NOMO-1 (cell line): ENCODE measurements around the gene NOL4L.

Source experiments
- DNase-seq, 2 experiments: peaks; one replicate each; lab custom pipeline; 2025; ENCODE audit not compliant: unreplicated experiment in 2 of 2; lab: John Stamatoyannopoulos, UW

Gene NOL4L

GRCh38 chr20:32585011-32585585 lies at the start of gene NOL4L:
NOL4L (minus strand) TSS chr20:32585333; CDS start chr20:32584890, 443 bp downstream.
- DNase-seq: peak; percentile 29 to 30

GRCh38 chr20:32634041-32634805 lies 49.1 kb upstream of the NOL4L start:
- no peak for DNase-seq

GRCh38 chr20:32632461-32633354 lies 47.6 kb upstream of the NOL4L start:
- no peak for DNase-seq

GRCh38 chr20:32631933-32632460 lies 46.9 kb upstream of the NOL4L start:
- no peak for DNase-seq

GRCh38 chr20:32629813-32630212 lies 44.7 kb upstream of the NOL4L start:
- DNase-seq: no peak

- no peak for DNase-seq
Observed at GRCh38 chr20:32628960-32629530, 43.9 kb upstream of the NOL4L start.

- DNase-seq: peak; percentile 32 to 39
Observed at GRCh38 chr20:32626859-32627636, 41.9 kb upstream of the NOL4L start.

GRCh38 chr20:32626407-32626806 lies 41.3 kb upstream of the NOL4L start:
- DNase-seq: no peak

- no peak for DNase-seq
Observed at GRCh38 chr20:32625996-32626395, 40.9 kb upstream of the NOL4L start.

- DNase-seq: no peak
Observed at GRCh38 chr20:32624687-32625345, 39.7 kb upstream of the NOL4L start.

GRCh38 chr20:32623667-32624157 lies 38.6 kb upstream of the NOL4L start:
- no peak for DNase-seq

- no peak for DNase-seq
Observed at GRCh38 chr20:32622585-32623468, 37.7 kb upstream of the NOL4L start.

- DNase-seq: no peak
Observed at GRCh38 chr20:32621891-32622584, 36.9 kb upstream of the NOL4L start.

GRCh38 chr20:32621071-32621890 lies 36.1 kb upstream of the NOL4L start:
- no peak for DNase-seq

GRCh38 chr20:32619586-32619985 lies 34.5 kb upstream of the NOL4L start:
- no peak for DNase-seq

GRCh38 chr20:32614772-32615171 lies 29.6 kb upstream of the NOL4L start:
- DNase-seq: no peak

GRCh38 chr20:32614303-32614702 lies 29.2 kb upstream of the NOL4L start:
- no peak for DNase-seq
